Neutrophil (primary cell): ENCODE data around the gene OPA1.

Source experiments
- H3K27ac ChIP-seq: fragments of 200-600 bp; sonication (generic); 2 replicates; pipeline ENCODE4 v1.5.1; 2016; ENCODE audit warnings: mild to moderate bottlenecking, moderate library complexity
- H3K27me3 ChIP-seq: fragments of 200-600 bp; sonication (generic); 2 replicates; pipeline ENCODE4 v1.6.0; 2016; ENCODE audit warnings: mild to moderate bottlenecking
- H3K36me3 ChIP-seq: fragments of 200-600 bp; sonication (generic); 2 replicates; pipeline ENCODE4 v1.5.1; 2017
- H3K4me1 ChIP-seq, 2 experiments: fragments of 200-600 bp in 1 of 2; sonication (generic) in 1 of 2; 1 replicate in 1 of 2; 2 replicates in 1 of 2; pipeline versions ENCODE4 v1.5.1 to v1.6.1; 2013 to 2016; ENCODE audit warnings: low read depth in 1 of 2, low read length in 1 of 2, mild to moderate bottlenecking in 1 of 2, moderate library complexity in 1 of 2; ENCODE audit not compliant: control insufficient read depth in 1 of 2, insufficient read depth in 1 of 2
- H3K4me3 ChIP-seq, 2 experiments: fragments of 200-600 bp in 1 of 2; sonication (generic) in 1 of 2; 1 replicate in 1 of 2; 2 replicates in 1 of 2; pipeline ENCODE4 v1.5.1; 2013 to 2016; ENCODE audit warnings: low read depth in 1 of 2, low read length in 1 of 2, mild to moderate bottlenecking in 1 of 2, moderate library complexity in 1 of 2
- H3K9me3 ChIP-seq: fragments of 200-600 bp; sonication (generic); 2 replicates; pipeline ENCODE4 v1.5.1; 2016
- CTCF ChIP-seq: fragments of 200-600 bp; sonication (generic); IDR thresholded peaks from 2 replicates; pipeline ENCODE4 v1.5.1; 2016; ENCODE audit warnings: antibody characterized with exemption

OPA1 gene

GRCh38 chr3:193714523-193715137 is 121.6 kb downstream of the OPA1 start:
- H3K4me3 ChIP-seq, result no peak overlapping the region
- H3K4me1 ChIP-seq, result peaks cover 27 to 32% of the 10 kb centered on the region in 2 experiments

GRCh38 chr3:193716150-193716549 is 123.1 kb downstream of the OPA1 start:
- Histone ChIP-seq H3K4me1 (peaks cover 27 to 32% of the 10 kb centered on the region in 2 experiments), H3K36me3 (no peaks in the 10 kb centered on the region), H3K9me3 (no peaks in the 10 kb centered on the region), H3K4me3 (peak overlapping the region; percentile 12 to 17), H3K27ac (peak overlapping the region; percentile 78), H3K27me3 (no peaks in the 10 kb centered on the region)
- TF ChIP-seq CTCF, result no peak

More at GRCh38 chr3:193714523-193715137, 121.6 kb downstream of the OPA1 start:
- Histone ChIP-seq H3K36me3 (no peaks in the 10 kb centered on the region), H3K9me3 (no peaks in the 10 kb centered on the region), H3K27ac (no peak overlapping the region), H3K27me3 (no peaks in the 10 kb centered on the region)
- no peak for TF ChIP-seq CTCF

DNA sequence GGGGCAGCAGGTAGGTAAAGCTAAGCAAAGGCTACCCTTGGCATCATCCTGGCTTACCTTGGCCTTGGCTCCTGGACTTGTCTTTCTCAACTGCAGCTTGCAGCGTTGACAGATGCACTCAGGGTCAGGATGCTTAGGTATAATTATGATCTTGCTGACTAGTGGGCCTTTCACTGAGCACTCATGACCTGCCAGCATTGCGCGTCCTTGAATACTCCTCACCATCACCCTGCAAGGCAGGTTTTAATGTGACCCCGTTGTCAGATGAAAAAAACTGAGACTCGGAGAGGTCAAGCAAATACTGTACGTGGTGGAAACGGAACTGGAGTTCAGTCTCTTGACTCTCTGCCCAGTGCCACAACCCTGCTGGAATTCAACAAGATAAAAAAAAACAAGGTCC is 126.7 kb downstream of the OPA1 start:
- Histone ChIP-seq H3K4me3 (no peak overlapping the region), H3K27me3 (no peaks in the 10 kb centered on the region), H3K4me1 (peaks cover 27 to 32% of the 10 kb centered on the region in 2 experiments), H3K9me3 (no peaks in the 10 kb centered on the region), H3K36me3 (no peaks in the 10 kb centered on the region), H3K27ac (no peak overlapping the region)
- no peak for TF ChIP-seq CTCF

GRCh38 chr3:193720169-193720568 is 127.2 kb downstream of the OPA1 start:
- Histone ChIP-seq H3K27me3 (no peaks in the 10 kb centered on the region), H3K27ac (no peak overlapping the region), H3K9me3 (no peaks in the 10 kb centered on the region), H3K4me3 (no peak overlapping the region), H3K4me1 (peaks cover 27 to 32% of the 10 kb centered on the region in 2 experiments), H3K36me3 (no peaks in the 10 kb centered on the region)
- TF ChIP-seq CTCF, result no peak

DNA sequence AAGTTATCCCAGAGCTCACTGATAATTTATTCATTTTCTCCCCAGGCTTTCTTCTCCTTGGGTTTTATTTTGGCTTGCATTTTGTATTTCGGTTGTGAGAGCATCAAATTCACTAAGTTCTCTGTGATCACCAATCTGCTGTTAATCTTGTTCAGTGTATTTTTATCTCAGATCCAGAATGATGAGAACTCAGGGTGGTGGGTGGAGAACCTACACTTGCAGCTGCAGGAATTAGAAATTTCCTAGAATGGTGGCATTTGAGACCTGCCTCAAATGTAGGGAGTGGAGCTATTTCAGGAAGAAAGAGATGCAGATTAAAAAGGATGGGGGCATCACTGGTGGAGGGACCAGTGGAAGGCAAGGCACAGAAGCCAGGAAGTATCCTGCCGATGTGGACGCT is 129.6 kb downstream of the OPA1 start:
- TF ChIP-seq CTCF, result no peak

More for the DNA sequence above, 129.6 kb downstream of the OPA1 start:
- H3K9me3 ChIP-seq, result no peaks in the 10 kb centered on the region
- H3K36me3 ChIP-seq, result no peaks in the 10 kb centered on the region
- no peak overlapping the region for H3K4me3 ChIP-seq
- H3K4me1 ChIP-seq, result peaks cover 4 to 8% of the 10 kb centered on the region in 2 experiments
- H3K27me3 ChIP-seq, result no peaks in the 10 kb centered on the region
- H3K27ac ChIP-seq, result no peak overlapping the region
